SK-N-SH (cell line): ENCODE data around the gene AUTS2.

Experiments
- CHD2 ChIP-seq: fragments of 150-350 bp; IDR thresholded peaks from 2 replicates; pipeline ENCODE4 v1.6.1; 2018; ENCODE audit warnings: low read length; ENCODE audit not compliant: partially characterized antibody
- GABPA ChIP-seq: IDR thresholded peaks from 2 replicates; pipeline ENCODE4 v1.4.0; 2012; ENCODE audit warnings: low read depth, mild to moderate bottlenecking
- SIN3A ChIP-seq: IDR thresholded peaks from 2 replicates; pipeline ENCODE4 v1.6.1; 2012; ENCODE audit warnings: low read depth, mild to moderate bottlenecking, low read length, moderate library complexity, borderline replicate concordance
- TAF1 ChIP-seq: IDR thresholded peaks from 2 replicates; pipeline ENCODE4 v1.6.1; 2012; ENCODE audit warnings: low read depth, mild to moderate bottlenecking, low read length, moderate library complexity, borderline replicate concordance
- USF1 ChIP-seq: IDR thresholded peaks from 2 replicates; pipeline ENCODE4 v1.4.0; 2012; ENCODE audit warnings: low read depth, borderline replicate concordance
- TF ChIP-seq, protein P1 (sequence below): fragments of 200-600 bp; sonication (generic); IDR thresholded peaks from 2 replicates; pipeline ENCODE4 v1.6.1; 2017; ENCODE audit warnings: antibody characterized with exemption, mild to moderate bottlenecking, moderate library complexity

GRCh38 chr7:69803699-69804516 lies 205.6 kb downstream of the AUTS2 start:
- TF ChIP-seq, protein P1, sequence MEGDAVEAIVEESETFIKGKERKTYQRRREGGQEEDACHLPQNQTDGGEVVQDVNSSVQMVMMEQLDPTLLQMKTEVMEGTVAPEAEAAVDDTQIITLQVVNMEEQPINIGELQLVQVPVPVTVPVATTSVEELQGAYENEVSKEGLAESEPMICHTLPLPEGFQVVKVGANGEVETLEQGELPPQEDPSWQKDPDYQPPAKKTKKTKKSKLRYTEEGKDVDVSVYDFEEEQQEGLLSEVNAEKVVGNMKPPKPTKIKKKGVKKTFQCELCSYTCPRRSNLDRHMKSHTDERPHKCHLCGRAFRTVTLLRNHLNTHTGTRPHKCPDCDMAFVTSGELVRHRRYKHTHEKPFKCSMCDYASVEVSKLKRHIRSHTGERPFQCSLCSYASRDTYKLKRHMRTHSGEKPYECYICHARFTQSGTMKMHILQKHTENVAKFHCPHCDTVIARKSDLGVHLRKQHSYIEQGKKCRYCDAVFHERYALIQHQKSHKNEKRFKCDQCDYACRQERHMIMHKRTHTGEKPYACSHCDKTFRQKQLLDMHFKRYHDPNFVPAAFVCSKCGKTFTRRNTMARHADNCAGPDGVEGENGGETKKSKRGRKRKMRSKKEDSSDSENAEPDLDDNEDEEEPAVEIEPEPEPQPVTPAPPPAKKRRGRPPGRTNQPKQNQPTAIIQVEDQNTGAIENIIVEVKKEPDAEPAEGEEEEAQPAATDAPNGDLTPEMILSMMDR = no peak
- TF ChIP-seq CHD2 (no peak), USF1 (no peak), TAF1 (no peak), GABPA (no peak), SIN3A (no peak)
